ENCODE data around the gene PRM2. TPM values are rescaled to one million over a fixed set of nuclear protein-coding genes. Genes with fewer than 3 reads are reported as not detected.

The PRM2 gene
- total RNA-seq, 1 experiment from 2014 or later: not detected

- Histone ChIP-seq H3K27ac (ENCODE audit: insufficient read length, low read depth, low read length) (no peak within 1 kb of the TSS), H3K4me1 (ENCODE audit: insufficient read depth, low read length) (no peaks in the 10 kb centered on the region), H3K23me2 (ENCODE audit: insufficient read length, low read depth, low read length, poor library complexity, severe bottlenecking) (no peaks in the 10 kb centered on the region), H3K18ac (ENCODE audit: insufficient read length, low read depth, low read length) (peak within 1 kb of the TSS; percentile 5), H3K4ac (ENCODE audit: low read depth, low read length) (no peak within 1 kb of the TSS), H3K79me2 (ENCODE audit: insufficient read depth, low read length) (no peaks in the 10 kb centered on the region), H4K20me1 (ENCODE audit: control insufficient read depth, insufficient read depth, insufficient read length) (no peaks in the 10 kb centered on the region), H3K56ac (ENCODE audit: insufficient read length, low read depth, low read length) (no peak within 1 kb of the TSS), H2BK15ac (ENCODE audit: low read depth, low read length) (no peak within 1 kb of the TSS; the same call in 1 of the 2 replicates), H2AK5ac (ENCODE audit: insufficient read length, low read length) (no peak within 1 kb of the TSS), H3K79me1 (ENCODE audit: insufficient read depth, low read depth, low read length, poor library complexity, severe bottlenecking) (no peaks in the 10 kb centered on the region), H3K9me3 (ENCODE audit: control insufficient read depth, low read depth, low read length) (no peaks in the 10 kb centered on the region), H3K9ac (ENCODE audit: extremely low read depth, insufficient read length, low read length) (no peak within 1 kb of the TSS), H2BK120ac (ENCODE audit: low read depth, low read length, poor library complexity, severe bottlenecking) (no peak within 1 kb of the TSS), H3K27me3 (ENCODE audit: insufficient read depth, low read length) (no peaks in the 10 kb centered on the region), H4K8ac (replicated peaks; ENCODE audit: insufficient read length, low read depth, low read length) (no peak within 1 kb of the TSS), H2BK20ac (ENCODE audit: low read depth, low read length, poor library complexity, severe bottlenecking) (no peak within 1 kb of the TSS), H3K14ac (ENCODE audit: insufficient read depth, low read length) (no peak within 1 kb of the TSS), H4K91ac (ENCODE audit: insufficient read length, low read depth, low read length) (no peak within 1 kb of the TSS), H2AFZ (ENCODE audit: low read length) (no peak within 1 kb of the TSS), H4K5ac (ENCODE audit: insufficient read length, low read depth, low read length) (no peak within 1 kb of the TSS), H3T11ph (ENCODE audit: low read length) (no peak within 1 kb of the TSS), H3K4me2 (ENCODE audit: insufficient read depth, insufficient read length, low read length) (no peak within 1 kb of the TSS), H2BK5ac (ENCODE audit: insufficient read length, low read length) (no peak within 1 kb of the TSS), H3K23ac (ENCODE audit: insufficient read length, low read depth, low read length) (no peak within 1 kb of the TSS), H2BK12ac (ENCODE audit: insufficient read length, low read depth, low read length) (no peak within 1 kb of the TSS)
- Mint-ChIP-seq H3K4me3 (no peak within 1 kb of the TSS), H3K36me3 (ENCODE audit: insufficient read depth in 1 of 3, low read depth in 3 of 3) (no peaks in the 10 kb centered on the region), H3K4me1 (peaks cover 6 to 10% of the 10 kb centered on the region in 2 experiments), H3K9me3 (peaks cover 0 to 7% of the 10 kb centered on the region in 2 experiments; a peak in 3 of 5 replicates), H3K27me3 (ENCODE audit: low read depth) (peaks cover 2% of the 10 kb centered on the region), H3K27ac (peak within 1 kb of the TSS in 1 of 3 experiments; percentile 11; a peak in 2 of 7 replicates)
- DNase-seq: no peak
- no peak for TF ChIP-seq CTCF (conservative IDR thresholded peaks at IDR 0.05)
- no CpG with 5 or more reads among the region's 30 CpGs for WGBS (ENCODE audit: extremely low coverage, insufficient read length, low lambda C conversion rate)
Measured at GRCh38 chr16:11272921-11273720, 3.2 kb downstream of the PRM2 start, which contains the start of gene PRM3. Gene PRM3 (minus strand): TSS chr16:11273629. CDS start chr16:11273595, 34 bp downstream.

Measured in H9 (cell line).